Endodermal cell (in vitro differentiated cells): ENCODE measurements around the gene TAF3. TPM values are rescaled to one million over a fixed set of nuclear protein-coding genes. Genes with fewer than 3 reads are reported as not detected.

Source experiments
- DNase-seq: peaks from one replicate; pipeline ENCODE4 v3.0.0-alpha.2; 2017
- H3K27ac ChIP-seq: 2 replicates; pipeline ENCODE4 v1.5.1; 2013; ENCODE audit warnings: mild to moderate bottlenecking, low read depth, low read length, moderate library complexity
- H3K27me3 ChIP-seq: 2 replicates; pipeline ENCODE4 v1.6.1; 2013; ENCODE audit warnings: mild to moderate bottlenecking, low read length, moderate library complexity; ENCODE audit not compliant: insufficient read depth, control insufficient read depth, poor library complexity, severe bottlenecking
- H3K36me3 ChIP-seq: 2 replicates; pipeline ENCODE4 v1.7.0; 2013; ENCODE audit warnings: mild to moderate bottlenecking, low read length, moderate library complexity; ENCODE audit not compliant: control insufficient read depth, insufficient read depth
- H3K4me1 ChIP-seq: one replicate; pipeline ENCODE4 v1.7.0; 2013; ENCODE audit warnings: low read length; ENCODE audit not compliant: control insufficient read depth, insufficient read depth
- H3K4me3 ChIP-seq: 2 replicates; pipeline ENCODE4 v1.5.1; 2013; ENCODE audit warnings: mild to moderate bottlenecking, low read length, moderate library complexity
- H3K9ac ChIP-seq: 2 replicates; pipeline ENCODE4 v1.6.1; 2013; ENCODE audit warnings: mild to moderate bottlenecking, low read length, moderate library complexity; ENCODE audit not compliant: poor library complexity, severe bottlenecking; ENCODE audit errors: extremely low read depth
- H3K9me3 ChIP-seq: 2 replicates; pipeline ENCODE4 v1.6.1; 2013; ENCODE audit warnings: mild to moderate bottlenecking, low read length, moderate library complexity; ENCODE audit not compliant: control insufficient read depth
- H3K27ac Mint-ChIP-seq: 2 replicates; pipeline ENCODE4 v1.8.0; 2020; ENCODE audit warnings: mixed read lengths
- H3K27me3 Mint-ChIP-seq: 2 replicates; pipeline ENCODE4 v1.8.0; 2021; ENCODE audit warnings: mild to moderate bottlenecking, mixed read lengths; ENCODE audit not compliant: insufficient read depth
- H3K36me3 Mint-ChIP-seq: 2 replicates; pipeline ENCODE4 v1.8.0; 2020; ENCODE audit warnings: low read depth, mixed read lengths
- H3K4me1 Mint-ChIP-seq: 2 replicates; pipeline ENCODE4 v1.8.0; 2020; ENCODE audit warnings: mixed read lengths
- H3K4me3 Mint-ChIP-seq: 2 replicates; pipeline ENCODE4 v1.8.0; 2020; ENCODE audit warnings: mild to moderate bottlenecking, moderate library complexity, mixed read lengths
- H3K9me3 Mint-ChIP-seq: 2 replicates; pipeline ENCODE4 v1.8.0; 2020; ENCODE audit warnings: mild to moderate bottlenecking, mixed read lengths
- WGBS, 2 experiments: methylation state at CpG; one replicate each; pipeline versions ENCODE4 v1.1.5 to v1.1.7; 2013; ENCODE audit warnings: missing lambda C conversion rate in 2 of 2, mixed read lengths in 1 of 2; ENCODE audit not compliant: insufficient coverage in 1 of 2, insufficient read length in 1 of 2; 5-methylcytosine and 5-hydroxymethylcytosine counted together
- total RNA-seq, 2 donors: library from RNA; stranded (reverse); fragmentation: NEBNext Ultra II Directional in 1 of 2; extraction: Animal tissue kit (Norgen Biotek cat#: 25700) in 1 of 2; gene quantifications; 2 replicates in 1 of 2; 3 replicates in 1 of 2; pipeline ENCODE4 v1.2.1, GENCODE V29; 2021
- TF ChIP-seq, protein P1 (sequence below): fragments of 200-600 bp; sonication (generic); conservative IDR thresholded peaks from 2 replicates; pipeline ENCODE4 v1.5.0; 2021; ENCODE audit warnings: antibody characterized with exemption, mild to moderate bottlenecking

The TAF3 gene
- total RNA-seq, 2 donors from 2014 or later: 9.9 to 10.0 TPM

DNA sequence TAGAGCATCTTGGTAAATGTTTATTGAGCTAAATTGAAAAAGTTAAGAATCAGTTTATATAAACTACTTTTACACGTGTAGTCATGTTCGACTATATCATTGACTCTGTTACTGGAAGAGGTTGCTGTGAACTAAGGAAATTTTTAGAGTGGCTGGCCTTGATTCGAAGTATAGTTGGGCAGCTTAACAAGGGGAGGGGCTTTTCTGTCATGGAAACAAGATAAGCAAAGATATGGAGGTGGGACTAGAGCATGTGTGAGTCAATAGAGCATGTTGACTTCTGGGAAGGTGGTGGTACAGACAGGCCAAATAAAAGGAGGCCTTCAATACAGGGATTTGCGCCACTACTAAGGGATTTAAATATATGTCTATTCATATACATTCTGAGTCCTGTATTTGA lies 22.7 kb upstream of the TAF3 start:
- Mint-ChIP-seq H3K36me3 (peaks cover 57% of the 10 kb centered on the region), H3K27ac (no peak overlapping the region), H3K4me1 (peaks cover 18% of the 10 kb centered on the region), H3K9me3 (no peaks in the 10 kb centered on the region), H3K4me3 (no peak overlapping the region), H3K27me3 (no peaks in the 10 kb centered on the region)
- peaks cover 3% of the 10 kb centered on the region for H3K4me1 ChIP-seq
- no peak overlapping the region for H3K4me3 ChIP-seq
- TF ChIP-seq, protein P1, sequence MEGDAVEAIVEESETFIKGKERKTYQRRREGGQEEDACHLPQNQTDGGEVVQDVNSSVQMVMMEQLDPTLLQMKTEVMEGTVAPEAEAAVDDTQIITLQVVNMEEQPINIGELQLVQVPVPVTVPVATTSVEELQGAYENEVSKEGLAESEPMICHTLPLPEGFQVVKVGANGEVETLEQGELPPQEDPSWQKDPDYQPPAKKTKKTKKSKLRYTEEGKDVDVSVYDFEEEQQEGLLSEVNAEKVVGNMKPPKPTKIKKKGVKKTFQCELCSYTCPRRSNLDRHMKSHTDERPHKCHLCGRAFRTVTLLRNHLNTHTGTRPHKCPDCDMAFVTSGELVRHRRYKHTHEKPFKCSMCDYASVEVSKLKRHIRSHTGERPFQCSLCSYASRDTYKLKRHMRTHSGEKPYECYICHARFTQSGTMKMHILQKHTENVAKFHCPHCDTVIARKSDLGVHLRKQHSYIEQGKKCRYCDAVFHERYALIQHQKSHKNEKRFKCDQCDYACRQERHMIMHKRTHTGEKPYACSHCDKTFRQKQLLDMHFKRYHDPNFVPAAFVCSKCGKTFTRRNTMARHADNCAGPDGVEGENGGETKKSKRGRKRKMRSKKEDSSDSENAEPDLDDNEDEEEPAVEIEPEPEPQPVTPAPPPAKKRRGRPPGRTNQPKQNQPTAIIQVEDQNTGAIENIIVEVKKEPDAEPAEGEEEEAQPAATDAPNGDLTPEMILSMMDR: no peak
- DNase-seq: no peak
- H3K27ac ChIP-seq: no peak overlapping the region
- 83 to 93% methylated on average over 3 of the region's 4 CpGs for WGBS, 2 experiments
- H3K9me3 ChIP-seq: no peaks in the 10 kb centered on the region
- no peaks in the 10 kb centered on the region for H3K27me3 ChIP-seq
- peaks cover 54% of the 10 kb centered on the region for H3K36me3 ChIP-seq
- H3K9ac ChIP-seq: no peak overlapping the region

DNA sequence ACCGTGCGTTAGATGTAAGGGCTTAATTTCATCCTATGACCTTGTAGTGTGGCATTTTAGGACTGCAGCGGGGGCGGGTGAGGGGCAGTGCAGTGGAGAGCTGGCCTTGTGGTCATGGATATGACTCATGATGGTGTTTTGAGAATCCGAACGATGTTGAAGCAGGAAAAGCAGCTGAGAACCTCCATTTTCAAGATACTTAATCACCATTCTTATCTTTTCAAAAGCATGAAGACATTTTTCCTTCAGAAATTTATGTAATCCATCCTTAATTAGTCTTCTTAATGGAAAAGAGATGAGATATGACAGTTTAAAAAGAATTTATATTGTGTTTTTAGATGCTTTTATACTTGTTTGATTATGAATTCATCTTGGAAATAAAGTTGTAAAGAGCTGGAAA lies 20.7 kb upstream of the TAF3 start:
- TF ChIP-seq, protein P1: no peak
- H3K27ac ChIP-seq: no peak overlapping the region
- no peak overlapping the region for H3K9ac ChIP-seq
- no peaks in the 10 kb centered on the region for H3K9me3 Mint-ChIP-seq
- H3K27me3 ChIP-seq: no peaks in the 10 kb centered on the region
- peaks cover 59% of the 10 kb centered on the region for H3K36me3 Mint-ChIP-seq
- H3K27ac Mint-ChIP-seq: no peak overlapping the region
- no peak overlapping the region for H3K4me3 ChIP-seq
- peaks cover 63% of the 10 kb centered on the region for H3K36me3 ChIP-seq
- peaks cover 12% of the 10 kb centered on the region for H3K4me1 Mint-ChIP-seq
- H3K9me3 ChIP-seq: no peaks in the 10 kb centered on the region
- no peaks in the 10 kb centered on the region for H3K27me3 Mint-ChIP-seq
- WGBS, 2 experiments: 91 to 98% methylated on average over 4 to 6 of the region's 6 CpGs
- peaks cover 3% of the 10 kb centered on the region for H3K4me1 ChIP-seq
- DNase-seq: no peak
- no peak overlapping the region for H3K4me3 Mint-ChIP-seq

DNA sequence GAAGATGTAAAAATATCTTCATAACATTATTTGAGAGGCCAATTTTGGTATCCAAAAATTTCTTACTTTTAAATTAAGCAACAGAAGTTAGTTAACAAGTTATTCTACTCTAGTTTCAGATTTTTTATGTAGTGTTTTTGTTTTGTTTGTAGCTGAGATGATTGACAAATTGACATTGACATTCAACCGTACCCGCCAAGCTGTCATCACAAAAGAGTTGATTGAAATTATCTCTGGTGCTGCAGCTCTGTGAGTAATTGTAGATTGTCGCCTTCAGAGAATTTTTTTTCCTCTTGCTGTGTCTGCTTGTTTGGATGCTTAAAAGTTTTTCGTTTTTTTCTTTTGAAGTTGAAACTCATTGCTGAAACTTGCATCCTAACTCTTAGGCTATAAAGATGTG lies 15.7 kb upstream of the TAF3 start:
- Histone ChIP-seq H3K27me3 (no peaks in the 10 kb centered on the region), H3K9me3 (no peaks in the 10 kb centered on the region), H3K36me3 (peaks cover 87% of the 10 kb centered on the region), H3K4me3 (no peak overlapping the region), H3K4me1 (no peaks in the 10 kb centered on the region), H3K27ac (no peak overlapping the region), H3K9ac (no peak overlapping the region)
- Mint-ChIP-seq H3K36me3 (peaks cover 71% of the 10 kb centered on the region), H3K27me3 (no peaks in the 10 kb centered on the region), H3K4me3 (no peak overlapping the region), H3K27ac (no peak overlapping the region), H3K4me1 (no peaks in the 10 kb centered on the region), H3K9me3 (no peaks in the 10 kb centered on the region)
- TF ChIP-seq, protein P1: no peak
- no peak for DNase-seq
- WGBS, 2 experiments: 92 to 100% methylated on average over 1 to 4 of the region's 4 CpGs
